ENCODE data around the gene TUBB4B. TPM values are rescaled to one million over a fixed set of nuclear protein-coding genes. Genes with fewer than 3 reads are reported as not detected.

TUBB4B gene
- total and polyA plus RNA-seq, 2 of the 4 experiments (the other 2 are of a cell fraction) = 237 to 529 TPM

GRCh38 chr9:137247135-137247915, 6.2 kb downstream of the TUBB4B start:
- Histone ChIP-seq H3K9ac (ENCODE audit: low read depth, low read length) (no peak overlapping the region), H4K5ac (ENCODE audit: low read depth, low read length) (no peak overlapping the region), H4K8ac (ENCODE audit: low read depth in 2 of 2, low read length in 2 of 2) (no peak overlapping the region), H3K27ac (ENCODE audit: insufficient read depth, low read length) (no peak overlapping the region), H3K56ac (ENCODE audit: extremely low read depth, insufficient read depth, low read length) (no peak overlapping the region), H2AK5ac (ENCODE audit: low read depth, low read length) (no peak overlapping the region), H3K27me3 (ENCODE audit: control insufficient read depth, insufficient read depth, low read length) (no peaks in the 10 kb centered on the region), H3K4me1 (ENCODE audit: control insufficient read depth, insufficient read depth, low read length) (peaks cover 5% of the 10 kb centered on the region; the same call in 1 of the 2 replicates), H3K18ac (ENCODE audit: low read depth, low read length) (no peak overlapping the region), H4K91ac (ENCODE audit: insufficient read depth, low read depth, low read length) (no peak overlapping the region), H3K4ac (ENCODE audit: low read depth, low read length) (no peak overlapping the region), H2AK9ac (replicated peaks; ENCODE audit: low read depth, low read length, poor library complexity) (peak overlapping the region; percentile 58), H3K9me1 (ENCODE audit: insufficient read depth, low read length) (peaks cover 4% of the 10 kb centered on the region), H3K79me1 (ENCODE audit: low read depth in 1 of 2, low read length in 2 of 2) (peaks cover 3 to 22% of the 10 kb centered on the region in 2 experiments; a peak in 3 of 4 replicates), H3K14ac (replicated peaks; ENCODE audit: low read depth, low read length) (no peak overlapping the region), H4K20me1 (ENCODE audit: insufficient read depth, low read length) (peaks cover 24% of the 10 kb centered on the region), H3K23ac (ENCODE audit: low read depth, low read length) (no peak overlapping the region), H2BK15ac (ENCODE audit: low read depth, low read length) (no peak overlapping the region), H3K4me3 (ENCODE audit: insufficient read depth, low read depth, low read length) (no peak overlapping the region), H3K4me2 (ENCODE audit: low read depth, low read length) (no peak overlapping the region), H2BK5ac (ENCODE audit: low read depth, low read length, poor library complexity, severe bottlenecking) (no peak overlapping the region), H2AFZ (replicated peaks; ENCODE audit: low read length, poor library complexity) (no peak overlapping the region), H2BK120ac (ENCODE audit: low read depth, low read length) (no peak overlapping the region), H3K36me3 (ENCODE audit: control insufficient read depth, insufficient read depth, low read length) (peaks cover 14% of the 10 kb centered on the region), H3K9me3 (ENCODE audit: control insufficient read depth, insufficient read depth, low read length) (no peaks in the 10 kb centered on the region), H2BK20ac (ENCODE audit: low read depth, low read length) (no peak overlapping the region)
- DNase-seq (no peak), ATAC-seq (ENCODE audit: low read depth) (peak; percentile 22)
- TF ChIP-seq NFE2L2 (IDR thresholded peaks at IDR 0.05; ENCODE audit: low read depth, low read length) (no peak), CEBPB (IDR thresholded peaks at IDR 0.05; ENCODE audit: low read depth, low read length) (0 out of 2 replicates have a peak, but pooled peaks have one; percentile 3)
- in situ Hi-C loops (cut with MboI; ENCODE audit: low sequenced_read_pairs) = no loop called here
- CTCF ChIA-PET = interaction anchor here (0.6 kb wide), 1 partner anchor 187 kb away, joined by 3 read pairs; no protein-coding TSS in a partner anchor
- intact Hi-C loops (cut with micrococcal nuclease) = no loop called here
- POLR2A ChIA-PET (ENCODE audit: unreplicated experiment) = no interaction called here
- no TSS peak for BruUV-seq (replicated peaks)
- WGBS, 2 experiments (ENCODE audit: extremely low coverage in 2 of 2, insufficient read length in 1 of 2) = 25% methylated on average over 2 of the region's 20 CpGs; no CpG with 5 or more reads in 1 of the 2 experiments
- dilution Hi-C loops (cut with HindIII; ENCODE audit: low sequenced_read_pairs, unreplicated experiment) = no loop called here

Measured in IMR-90 (cell line).